GM12801 (cell line): ENCODE data around the gene KCTD19.

Source experiments
- TF ChIP-seq, protein P1 (sequence below): IDR thresholded peaks from one replicate; pipeline ENCODE4 v1.5.1; 2011; ENCODE audit warnings: control low read depth; ENCODE audit not compliant: insufficient read length; ENCODE audit errors: extremely low read depth

The KCTD19 gene

DNA sequence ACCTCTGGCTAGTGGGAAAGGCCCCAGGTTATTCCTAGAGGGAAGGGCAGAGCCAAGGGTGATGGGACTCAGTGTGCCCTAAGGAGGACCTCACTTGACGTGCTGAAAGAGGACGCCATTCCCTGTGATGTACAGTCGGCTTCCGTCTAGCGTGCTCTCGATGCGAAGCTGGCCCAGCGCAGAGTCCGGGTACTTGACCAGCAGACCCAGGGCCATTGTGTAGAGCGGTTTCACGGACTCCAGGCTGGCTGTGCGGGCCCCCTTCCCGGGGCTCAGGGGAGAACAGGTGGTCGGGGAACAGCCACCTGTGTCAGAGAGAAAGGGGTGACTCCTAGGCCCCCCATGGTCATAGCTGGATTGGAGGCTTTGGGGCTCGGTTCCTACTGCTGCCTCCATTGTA, 27.3 kb downstream of the KCTD19 start:
- TF ChIP-seq, protein P1, sequence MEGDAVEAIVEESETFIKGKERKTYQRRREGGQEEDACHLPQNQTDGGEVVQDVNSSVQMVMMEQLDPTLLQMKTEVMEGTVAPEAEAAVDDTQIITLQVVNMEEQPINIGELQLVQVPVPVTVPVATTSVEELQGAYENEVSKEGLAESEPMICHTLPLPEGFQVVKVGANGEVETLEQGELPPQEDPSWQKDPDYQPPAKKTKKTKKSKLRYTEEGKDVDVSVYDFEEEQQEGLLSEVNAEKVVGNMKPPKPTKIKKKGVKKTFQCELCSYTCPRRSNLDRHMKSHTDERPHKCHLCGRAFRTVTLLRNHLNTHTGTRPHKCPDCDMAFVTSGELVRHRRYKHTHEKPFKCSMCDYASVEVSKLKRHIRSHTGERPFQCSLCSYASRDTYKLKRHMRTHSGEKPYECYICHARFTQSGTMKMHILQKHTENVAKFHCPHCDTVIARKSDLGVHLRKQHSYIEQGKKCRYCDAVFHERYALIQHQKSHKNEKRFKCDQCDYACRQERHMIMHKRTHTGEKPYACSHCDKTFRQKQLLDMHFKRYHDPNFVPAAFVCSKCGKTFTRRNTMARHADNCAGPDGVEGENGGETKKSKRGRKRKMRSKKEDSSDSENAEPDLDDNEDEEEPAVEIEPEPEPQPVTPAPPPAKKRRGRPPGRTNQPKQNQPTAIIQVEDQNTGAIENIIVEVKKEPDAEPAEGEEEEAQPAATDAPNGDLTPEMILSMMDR: no peak

DNA sequence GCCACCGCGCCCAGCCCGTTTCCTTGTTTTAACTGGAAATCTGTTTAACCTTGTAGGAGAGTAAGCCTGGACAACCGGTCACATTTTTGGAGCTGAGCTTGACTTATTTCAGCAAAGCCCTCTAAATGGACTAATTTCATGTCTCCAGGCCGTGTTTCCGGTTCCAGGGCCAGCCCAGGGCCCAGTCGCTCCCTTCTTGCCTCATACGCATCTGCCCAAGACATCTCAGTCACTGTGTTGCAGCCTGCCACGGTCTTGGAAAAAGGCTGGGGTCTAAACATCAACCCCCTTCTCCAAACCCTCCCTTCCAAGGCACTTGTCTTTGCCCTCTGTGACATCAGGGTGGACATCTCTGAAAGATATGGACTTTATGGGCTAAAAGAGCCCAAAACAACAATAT, 28.3 kb downstream of the KCTD19 start:
- TF ChIP-seq, protein P1: no peak

DNA sequence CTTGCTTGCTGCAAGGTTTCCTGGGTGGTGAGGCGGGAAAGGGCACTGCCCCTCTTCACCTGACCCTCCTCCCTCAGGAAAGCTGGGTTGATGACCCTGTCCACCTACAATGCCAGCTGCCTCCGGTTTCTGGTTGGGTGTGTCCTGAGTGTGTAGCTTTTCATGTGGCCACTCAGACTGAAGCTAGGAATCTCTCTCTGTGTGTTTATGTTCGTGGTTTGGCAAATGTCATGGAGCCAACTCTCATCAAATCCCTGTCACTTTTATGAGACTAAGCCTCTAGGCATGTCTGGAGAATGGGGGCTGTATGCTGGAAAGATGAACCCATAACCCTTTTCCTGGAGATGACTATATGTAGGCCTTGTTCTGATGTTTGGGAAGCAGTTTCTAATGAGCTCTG, 30.1 kb downstream of the KCTD19 start:
- TF ChIP-seq, protein P1: no peak

DNA sequence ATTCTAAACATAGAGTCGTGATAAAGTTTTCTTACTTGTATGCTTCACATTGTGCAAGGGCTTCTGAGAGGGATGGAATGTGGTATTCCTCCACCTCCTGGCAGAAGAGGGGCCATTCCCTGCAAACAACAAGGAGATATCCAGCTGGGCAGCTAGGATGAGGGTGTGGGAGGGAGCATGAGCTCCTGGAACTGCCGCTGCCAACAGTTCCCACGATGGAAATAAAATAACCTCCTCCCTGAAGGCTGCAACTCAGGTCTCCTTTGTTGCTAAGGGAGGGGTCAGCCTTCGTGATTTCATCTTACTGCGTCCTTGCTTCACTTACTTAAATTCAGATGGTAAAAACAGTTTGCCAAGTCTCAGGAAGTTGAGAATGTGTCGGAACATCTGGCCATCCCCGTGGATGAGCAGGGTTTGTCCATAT, 31.6 kb downstream of the KCTD19 start:
- TF ChIP-seq, protein P1: no peak

DNA sequence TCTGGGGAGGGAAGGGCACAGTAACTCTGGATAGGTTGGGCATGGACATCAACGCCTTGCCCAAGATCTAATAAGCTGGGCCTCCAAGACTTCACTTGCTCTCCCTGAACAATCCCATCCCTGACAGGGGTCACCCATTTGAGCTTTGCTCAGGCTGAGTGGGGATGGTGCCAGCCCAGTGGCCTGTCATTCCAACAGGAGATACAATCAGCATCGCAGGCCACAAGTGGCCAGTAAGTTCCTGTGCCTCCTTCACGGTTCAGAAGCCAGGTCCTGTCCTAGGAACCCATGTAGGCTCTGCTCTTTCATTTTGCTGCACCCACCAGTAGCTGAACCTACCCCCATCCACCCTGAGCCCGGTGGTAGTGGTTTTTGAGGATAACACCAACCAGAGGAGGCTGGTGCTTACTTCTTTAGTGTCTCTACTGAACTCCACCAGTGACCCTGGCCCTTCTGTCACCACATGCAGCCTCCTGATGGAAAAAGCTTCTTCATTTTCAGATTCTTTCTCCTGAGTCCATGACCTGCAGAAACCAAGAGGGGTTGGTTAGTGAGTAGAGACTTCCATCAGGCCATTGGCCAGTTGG, 32.3 kb downstream of the KCTD19 start:
- TF ChIP-seq, protein P1: no peak

DNA sequence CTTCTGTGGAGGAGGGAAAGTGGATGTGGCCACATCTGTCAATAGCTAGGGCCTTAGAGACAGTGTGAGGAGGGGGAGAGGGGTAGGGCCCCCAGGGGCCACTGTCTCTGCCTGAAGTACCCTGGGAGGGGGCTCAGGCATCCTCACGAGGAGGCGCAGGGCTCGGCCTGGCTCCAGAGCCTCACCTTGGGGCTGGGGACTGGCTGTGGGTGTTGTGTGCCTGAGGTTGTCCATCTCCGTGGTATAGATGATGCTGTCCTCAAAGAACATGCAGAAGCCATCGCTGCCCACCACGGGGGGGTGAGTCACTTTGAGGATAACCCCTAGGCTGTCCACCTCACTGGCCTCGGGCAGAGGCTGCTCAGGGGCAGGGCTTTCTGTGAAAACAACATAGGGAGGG, 35.1 kb downstream of the KCTD19 start:
- TF ChIP-seq, protein P1: no peak

DNA sequence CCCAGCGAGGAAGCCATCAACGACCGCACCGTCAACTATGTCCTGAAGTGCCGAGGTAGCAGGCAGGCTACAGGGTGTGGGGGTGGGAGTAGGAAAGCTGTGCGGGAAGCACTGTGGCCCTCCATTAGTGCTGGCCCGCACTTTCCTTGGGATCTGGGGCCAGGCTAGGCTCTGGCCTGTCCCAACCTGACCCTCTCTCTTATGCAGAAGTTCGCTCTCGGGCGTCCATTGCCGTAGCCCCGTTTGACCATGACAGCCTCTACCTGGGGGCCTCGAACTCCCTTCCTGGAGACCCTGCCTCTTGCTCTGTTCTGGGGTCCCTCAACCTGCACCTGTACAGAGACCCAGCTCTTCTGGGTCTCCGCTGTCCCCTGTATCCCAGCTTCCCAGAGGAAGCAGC, 38.6 kb downstream of the KCTD19 start:
- TF ChIP-seq, protein P1: no peak
